HL-60 (cell line): Measurements from ENCODE around the gene PABPN1.

Source experiments
- DNase-seq, 2 experiments: peaks; one replicate each; pipeline ENCODE4 v3.0.0-alpha.2; 2010 to 2020; ENCODE audit warnings: low read depth in 1 of 2, low spot score in 1 of 2
- H3K27ac ChIP-seq: fragments of 250-450 bp; sonication (Bioruptor Pico); replicated peaks from 2 replicates; pipeline ENCODE4 v1.5.1; 2020; ENCODE audit warnings: mild to moderate bottlenecking, moderate library complexity
- H3K27me3 ChIP-seq: fragments of 250-450 bp; sonication (Bioruptor Pico); 2 replicates; pipeline ENCODE4 v1.5.1; 2021; ENCODE audit warnings: mild to moderate bottlenecking, moderate library complexity; ENCODE audit not compliant: insufficient read depth, poor library complexity, severe bottlenecking
- H3K4me3 ChIP-seq: replicated peaks from 2 replicates; pipeline ENCODE4 v1.5.1; 2011; ENCODE audit warnings: mild to moderate bottlenecking, control low read depth, low read length; ENCODE audit not compliant: insufficient read depth
- GABPA ChIP-seq: IDR thresholded peaks from 2 replicates; pipeline ENCODE4 v1.6.1; 2012; ENCODE audit warnings: low read depth
- POLR2AphosphoS5 ChIP-seq: IDR thresholded peaks from 2 replicates; pipeline ENCODE4 v1.6.1; 2012; ENCODE audit warnings: low read depth
- SPI1 ChIP-seq: IDR thresholded peaks from 2 replicates; pipeline ENCODE4 v1.6.1; 2012; ENCODE audit warnings: low read depth, mild to moderate bottlenecking, borderline replicate concordance
- TF ChIP-seq, protein P1 (sequence below): IDR thresholded peaks from one replicate; pipeline ENCODE4 v1.5.1; 2011; ENCODE audit warnings: low read length, control low read depth, inconsistent platforms; ENCODE audit not compliant: insufficient read depth
- TF ChIP-seq, protein P2 (sequence below): IDR thresholded peaks from 2 replicates; pipeline ENCODE4 v1.6.1; 2012; ENCODE audit warnings: low read depth; ENCODE audit not compliant: insufficient replicate concordance

PABPN1 gene

DNA sequence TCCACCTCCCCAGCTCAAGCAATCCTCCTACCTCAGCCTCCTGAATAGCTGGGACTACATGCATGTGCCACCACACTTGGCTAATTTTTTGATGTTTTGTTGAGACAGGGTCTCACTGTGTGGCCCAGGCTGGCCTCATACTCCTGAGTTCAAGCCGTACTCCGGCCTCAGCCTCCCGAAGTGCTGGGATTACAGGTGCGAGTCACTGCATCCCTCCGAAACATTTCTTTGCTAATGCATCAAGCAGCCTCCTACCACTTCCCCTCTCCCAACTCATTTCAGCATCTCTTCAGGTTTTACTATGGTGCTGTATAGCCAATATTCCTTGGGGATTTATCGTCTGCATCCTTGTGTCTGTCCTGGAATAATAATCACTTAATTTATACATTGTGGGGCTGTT, 33.7 kb downstream of the PABPN1 start:
- DNase-seq: no peak
- peaks cover 46% of the 10 kb centered on the region for H3K27me3 ChIP-seq

DNA sequence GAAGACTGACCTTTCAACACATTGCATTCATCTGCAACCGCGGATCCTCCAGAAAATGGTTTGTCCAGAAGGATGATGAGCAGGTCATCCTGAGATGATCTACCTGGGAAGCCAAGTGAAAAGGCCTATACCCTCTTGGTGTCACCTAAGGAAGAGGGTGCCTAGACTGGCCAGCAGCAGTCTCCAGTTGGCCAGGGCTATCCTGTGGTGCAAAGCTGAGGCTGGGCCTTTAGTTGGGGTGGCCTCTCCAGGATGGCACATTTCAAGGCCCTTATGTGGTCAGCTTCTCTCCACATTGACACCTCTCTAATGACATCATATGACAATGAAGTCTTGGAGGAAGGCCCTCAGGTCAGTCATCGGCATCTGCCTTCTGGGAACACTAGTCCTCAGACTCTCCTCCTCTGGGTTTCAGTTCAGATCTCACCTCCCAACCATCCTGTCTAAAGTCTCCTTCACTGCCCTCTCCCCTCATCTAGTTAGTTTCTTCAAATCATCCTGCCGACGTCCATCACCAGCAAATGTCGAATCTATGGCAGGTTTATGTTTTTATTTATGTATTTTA, 34.7 kb downstream of the PABPN1 start:
- Histone ChIP-seq H3K27me3 (peaks cover 44% of the 10 kb centered on the region), H3K4me3 (no peak overlapping the region), H3K27ac (no peak overlapping the region)
- TF ChIP-seq GABPA (no peak), POLR2AphosphoS5 (no peak), SPI1 (no peak)
- TF ChIP-seq, protein P1, sequence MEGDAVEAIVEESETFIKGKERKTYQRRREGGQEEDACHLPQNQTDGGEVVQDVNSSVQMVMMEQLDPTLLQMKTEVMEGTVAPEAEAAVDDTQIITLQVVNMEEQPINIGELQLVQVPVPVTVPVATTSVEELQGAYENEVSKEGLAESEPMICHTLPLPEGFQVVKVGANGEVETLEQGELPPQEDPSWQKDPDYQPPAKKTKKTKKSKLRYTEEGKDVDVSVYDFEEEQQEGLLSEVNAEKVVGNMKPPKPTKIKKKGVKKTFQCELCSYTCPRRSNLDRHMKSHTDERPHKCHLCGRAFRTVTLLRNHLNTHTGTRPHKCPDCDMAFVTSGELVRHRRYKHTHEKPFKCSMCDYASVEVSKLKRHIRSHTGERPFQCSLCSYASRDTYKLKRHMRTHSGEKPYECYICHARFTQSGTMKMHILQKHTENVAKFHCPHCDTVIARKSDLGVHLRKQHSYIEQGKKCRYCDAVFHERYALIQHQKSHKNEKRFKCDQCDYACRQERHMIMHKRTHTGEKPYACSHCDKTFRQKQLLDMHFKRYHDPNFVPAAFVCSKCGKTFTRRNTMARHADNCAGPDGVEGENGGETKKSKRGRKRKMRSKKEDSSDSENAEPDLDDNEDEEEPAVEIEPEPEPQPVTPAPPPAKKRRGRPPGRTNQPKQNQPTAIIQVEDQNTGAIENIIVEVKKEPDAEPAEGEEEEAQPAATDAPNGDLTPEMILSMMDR: no peak
- TF ChIP-seq, protein P2, sequence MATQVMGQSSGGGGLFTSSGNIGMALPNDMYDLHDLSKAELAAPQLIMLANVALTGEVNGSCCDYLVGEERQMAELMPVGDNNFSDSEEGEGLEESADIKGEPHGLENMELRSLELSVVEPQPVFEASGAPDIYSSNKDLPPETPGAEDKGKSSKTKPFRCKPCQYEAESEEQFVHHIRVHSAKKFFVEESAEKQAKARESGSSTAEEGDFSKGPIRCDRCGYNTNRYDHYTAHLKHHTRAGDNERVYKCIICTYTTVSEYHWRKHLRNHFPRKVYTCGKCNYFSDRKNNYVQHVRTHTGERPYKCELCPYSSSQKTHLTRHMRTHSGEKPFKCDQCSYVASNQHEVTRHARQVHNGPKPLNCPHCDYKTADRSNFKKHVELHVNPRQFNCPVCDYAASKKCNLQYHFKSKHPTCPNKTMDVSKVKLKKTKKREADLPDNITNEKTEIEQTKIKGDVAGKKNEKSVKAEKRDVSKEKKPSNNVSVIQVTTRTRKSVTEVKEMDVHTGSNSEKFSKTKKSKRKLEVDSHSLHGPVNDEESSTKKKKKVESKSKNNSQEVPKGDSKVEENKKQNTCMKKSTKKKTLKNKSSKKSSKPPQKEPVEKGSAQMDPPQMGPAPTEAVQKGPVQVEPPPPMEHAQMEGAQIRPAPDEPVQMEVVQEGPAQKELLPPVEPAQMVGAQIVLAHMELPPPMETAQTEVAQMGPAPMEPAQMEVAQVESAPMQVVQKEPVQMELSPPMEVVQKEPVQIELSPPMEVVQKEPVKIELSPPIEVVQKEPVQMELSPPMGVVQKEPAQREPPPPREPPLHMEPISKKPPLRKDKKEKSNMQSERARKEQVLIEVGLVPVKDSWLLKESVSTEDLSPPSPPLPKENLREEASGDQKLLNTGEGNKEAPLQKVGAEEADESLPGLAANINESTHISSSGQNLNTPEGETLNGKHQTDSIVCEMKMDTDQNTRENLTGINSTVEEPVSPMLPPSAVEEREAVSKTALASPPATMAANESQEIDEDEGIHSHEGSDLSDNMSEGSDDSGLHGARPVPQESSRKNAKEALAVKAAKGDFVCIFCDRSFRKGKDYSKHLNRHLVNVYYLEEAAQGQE: no peak
- no peak for DNase-seq

More for the DNA sequence above, 33.7 kb downstream of the PABPN1 start:
- Histone ChIP-seq H3K4me3 (no peak overlapping the region), H3K27ac (no peak overlapping the region)
- no peak for TF ChIP-seq GABPA
- TF ChIP-seq, protein P2: no peak
- TF ChIP-seq POLR2AphosphoS5: no peak
- TF ChIP-seq SPI1: no peak
- TF ChIP-seq, protein P1: no peak

DNA sequence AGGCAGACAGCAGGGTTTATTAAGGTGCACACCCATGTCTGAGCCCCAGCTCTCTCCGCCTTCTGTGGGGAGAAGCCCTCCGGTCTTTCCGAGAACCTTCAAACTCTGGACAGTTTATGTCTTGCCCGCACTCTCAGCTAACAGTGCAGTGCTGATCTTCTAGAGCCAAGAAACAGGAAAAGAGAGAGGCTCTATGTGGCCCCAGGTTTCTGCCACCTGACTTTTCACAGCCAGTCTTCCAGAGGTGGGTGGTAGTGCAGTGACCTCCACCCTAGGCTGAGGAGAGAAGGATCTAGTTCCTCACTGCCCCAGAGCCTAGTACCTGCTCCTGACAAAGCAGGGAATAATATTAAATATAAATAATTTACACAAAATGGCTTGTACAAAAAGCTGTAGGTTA, 35.4 kb downstream of the PABPN1 start:
- TF ChIP-seq GABPA (no peak), SPI1 (no peak), POLR2AphosphoS5 (no peak)
- TF ChIP-seq, protein P1: no peak
- TF ChIP-seq, protein P2: no peak
- Histone ChIP-seq H3K4me3 (no peak overlapping the region), H3K27me3 (peaks cover 37% of the 10 kb centered on the region), H3K27ac (no peak overlapping the region)
- DNase-seq: no peak
